ENCODE results near the gene HNF1B. TPM values are rescaled to one million over a fixed set of nuclear protein-coding genes. Genes with fewer than 3 reads are reported as not detected.

The HNF1B gene
- total and polyA plus RNA-seq, 7 experiments from 2014 or later = 1.4 TPM; not detected in 6

- Mint-ChIP-seq H3K36me3 (no peaks in the 10 kb centered on the region), H3K9me3 (no peaks in the 10 kb centered on the region), H3K4me1 (peaks cover 0 to 10% (median 0%) of the 10 kb centered on the region in 7 donors), H3K4me3 (no peak overlapping the region), H3K27ac (no peak overlapping the region), H3K27me3 (peaks cover 47 to 74% (median 55%) of the 10 kb centered on the region in 5 donors)
- no peaks in the 10 kb centered on the region for H3K36me3 ChIP-seq (ENCODE audit: control insufficient read depth in 2 of 3, insufficient read depth in 3 of 3, low read length in 3 of 3)
- H3K27ac ChIP-seq (ENCODE audit: low read depth, low read length) = no peak overlapping the region
- DNase-seq (no peak), ATAC-seq (no peak)
- no peaks in the 10 kb centered on the region for H3K4me1 ChIP-seq (ENCODE audit: control insufficient read depth in 2 of 2, insufficient read depth in 2 of 2, low read length in 2 of 2)
- intact Hi-C loops (cut with micrococcal nuclease) = no loop called here
- H3K27me3 ChIP-seq (ENCODE audit: control insufficient read depth in 2 of 2, insufficient read depth in 2 of 2, low read length in 2 of 2) = peaks cover 0 to 3% of the 10 kb centered on the region in 2 donors
- ChIA-PET CTCF (no interaction called here), POLR2A (interaction anchor here (0.6 kb wide), 1 partner anchor 96 kb away, joined by 3 read pairs; no protein-coding TSS in a partner anchor)
- H3K4me3 ChIP-seq (ENCODE audit: low read length) = no peak overlapping the region
- H3K9me3 ChIP-seq (ENCODE audit: control insufficient read depth in 2 of 3, low read length in 3 of 3) = no peaks in the 10 kb centered on the region
Observed at GRCh38 chr17:37650419-37651003, 94.3 kb downstream of the HNF1B start.

- DNase-seq = no peak
- H3K27me3 ChIP-seq (ENCODE audit: control insufficient read depth in 2 of 2, insufficient read depth in 2 of 2, low read length in 2 of 2) = peaks cover 3 to 9% of the 10 kb centered on the region in 2 donors
- no peak overlapping the region for H3K27ac ChIP-seq (ENCODE audit: low read depth, low read length)
- H3K27ac Mint-ChIP-seq = no peak overlapping the region
- no peaks in the 10 kb centered on the region for H3K9me3 ChIP-seq (ENCODE audit: control insufficient read depth in 2 of 3, low read length in 3 of 3)
- H3K4me1 Mint-ChIP-seq = peaks cover 4 to 13% (median 6%) of the 10 kb centered on the region in 7 donors
- H3K4me3 ChIP-seq (ENCODE audit: low read length) = no peak overlapping the region
- intact Hi-C loops (cut with micrococcal nuclease) = no loop called here
- H3K36me3 Mint-ChIP-seq = no peaks in the 10 kb centered on the region
- POLR2A ChIA-PET = no interaction called here
- H3K27me3 Mint-ChIP-seq = peaks cover 53 to 80% (median 68%) of the 10 kb centered on the region in 5 donors
- no peaks in the 10 kb centered on the region for H3K36me3 ChIP-seq (ENCODE audit: control insufficient read depth in 2 of 3, insufficient read depth in 3 of 3, low read length in 3 of 3)
- CTCF ChIA-PET = no interaction called here
- peaks cover 0 to 4% of the 10 kb centered on the region in 2 donors for H3K4me1 ChIP-seq (ENCODE audit: control insufficient read depth in 2 of 2, insufficient read depth in 2 of 2, low read length in 2 of 2)
- no peak overlapping the region for H3K4me3 Mint-ChIP-seq
- H3K9me3 Mint-ChIP-seq = no peaks in the 10 kb centered on the region
- no peak for ATAC-seq
Observed at GRCh38 chr17:37648555-37648954, 96.3 kb downstream of the HNF1B start.

GRCh38 chr17:37647856-37648255, 97.0 kb downstream of the HNF1B start:
- Mint-ChIP-seq H3K4me3 (no peak overlapping the region), H3K4me1 (peaks cover 5 to 16% (median 10%) of the 10 kb centered on the region in 7 donors), H3K9me3 (no peaks in the 10 kb centered on the region), H3K27me3 (peaks cover 50 to 78% (median 64%) of the 10 kb centered on the region in 5 donors), H3K36me3 (no peaks in the 10 kb centered on the region), H3K27ac (no peak overlapping the region)
- ChIA-PET CTCF (interaction anchor here (0.6 kb wide), 1 partner anchor 1838 kb away, joined by 3 read pairs; no protein-coding TSS in a partner anchor), POLR2A (no interaction called here)
- H3K4me3 ChIP-seq (ENCODE audit: low read length) = no peak overlapping the region
- DNase-seq = no peak
- no peak for ATAC-seq
- H3K27ac ChIP-seq (ENCODE audit: low read depth, low read length) = no peak overlapping the region
- peaks cover 0 to 6% of the 10 kb centered on the region in 2 donors for H3K4me1 ChIP-seq (ENCODE audit: control insufficient read depth in 2 of 2, insufficient read depth in 2 of 2, low read length in 2 of 2)
- intact Hi-C loops (cut with micrococcal nuclease) = no loop called here
- no peaks in the 10 kb centered on the region for H3K9me3 ChIP-seq (ENCODE audit: control insufficient read depth in 2 of 3, low read length in 3 of 3)
- H3K27me3 ChIP-seq (ENCODE audit: control insufficient read depth in 2 of 2, insufficient read depth in 2 of 2, low read length in 2 of 2) = peaks cover 3 to 9% of the 10 kb centered on the region in 2 donors
- peaks cover 0 to 3% (median 0%) of the 10 kb centered on the region in 3 experiments for H3K36me3 ChIP-seq (ENCODE audit: control insufficient read depth in 2 of 3, insufficient read depth in 3 of 3, low read length in 3 of 3)

DNA sequence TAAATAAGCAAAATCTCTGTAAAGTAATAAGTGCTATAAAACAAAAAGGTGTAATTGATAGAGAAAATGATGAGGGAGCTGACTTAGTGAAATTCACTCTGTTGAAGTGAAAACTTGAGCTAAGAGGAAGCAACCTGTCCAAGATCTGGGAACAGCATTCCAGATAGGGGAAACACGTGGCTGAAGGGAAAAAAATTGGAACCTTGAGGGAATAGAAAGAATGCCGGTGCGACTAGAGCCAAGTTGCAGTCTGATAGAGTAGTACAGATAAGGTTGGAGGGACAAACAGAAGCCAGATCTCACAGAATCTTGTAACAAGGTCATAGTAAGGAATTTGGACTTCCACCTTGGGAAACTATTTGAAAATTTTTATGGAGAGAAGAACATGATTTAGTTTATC, 101.0 kb downstream of the HNF1B start:
- peak overlapping the region; percentile 85 for H3K27ac ChIP-seq (ENCODE audit: low read depth, low read length)
- Mint-ChIP-seq H3K36me3 (peaks cover 6 to 14% (median 14%) of the 10 kb centered on the region in 5 donors), H3K27ac (peak overlapping the region in 7 of 9 donors; percentile 63 to 97 (median 93)), H3K27me3 (peaks cover 26 to 49% (median 37%) of the 10 kb centered on the region in 5 donors), H3K4me1 (peaks cover 24 to 54% (median 35%) of the 10 kb centered on the region in 7 donors), H3K9me3 (no peaks in the 10 kb centered on the region), H3K4me3 (peak overlapping the region; percentile 89 to 98 (median 94))
- no peaks in the 10 kb centered on the region for H3K9me3 ChIP-seq (ENCODE audit: control insufficient read depth in 2 of 3, low read length in 3 of 3)
- intact Hi-C loops (cut with micrococcal nuclease) = loop anchor here (1.0 to 5.0 kb wide), 3 partner anchors 35 to 148 kb away; partner anchors contain the start of gene SYNRG (in 2 of the 2)
- ATAC-seq = no peak
- DNase-seq = no peak
- peaks cover 0 to 11% (median 7%) of the 10 kb centered on the region in 3 experiments for H3K36me3 ChIP-seq (ENCODE audit: control insufficient read depth in 2 of 3, insufficient read depth in 3 of 3, low read length in 3 of 3)
- peaks cover 3 to 9% of the 10 kb centered on the region in 2 donors for H3K27me3 ChIP-seq (ENCODE audit: control insufficient read depth in 2 of 2, insufficient read depth in 2 of 2, low read length in 2 of 2)
- H3K4me1 ChIP-seq (ENCODE audit: control insufficient read depth in 2 of 2, insufficient read depth in 2 of 2, low read length in 2 of 2) = peaks cover 8 to 10% of the 10 kb centered on the region in 2 donors
- H3K4me3 ChIP-seq (ENCODE audit: low read length) = peak overlapping the region; percentile 89
- ChIA-PET CTCF (interaction anchor here (1.6 kb wide), 1 partner anchor 34 kb away, joined by 4 read pairs; the partner anchor contains the start of gene SYNRG), POLR2A (interaction anchor here (1.5 kb wide), 1 partner anchor 35 kb away, joined by 4 read pairs; no protein-coding TSS in a partner anchor)

DNA sequence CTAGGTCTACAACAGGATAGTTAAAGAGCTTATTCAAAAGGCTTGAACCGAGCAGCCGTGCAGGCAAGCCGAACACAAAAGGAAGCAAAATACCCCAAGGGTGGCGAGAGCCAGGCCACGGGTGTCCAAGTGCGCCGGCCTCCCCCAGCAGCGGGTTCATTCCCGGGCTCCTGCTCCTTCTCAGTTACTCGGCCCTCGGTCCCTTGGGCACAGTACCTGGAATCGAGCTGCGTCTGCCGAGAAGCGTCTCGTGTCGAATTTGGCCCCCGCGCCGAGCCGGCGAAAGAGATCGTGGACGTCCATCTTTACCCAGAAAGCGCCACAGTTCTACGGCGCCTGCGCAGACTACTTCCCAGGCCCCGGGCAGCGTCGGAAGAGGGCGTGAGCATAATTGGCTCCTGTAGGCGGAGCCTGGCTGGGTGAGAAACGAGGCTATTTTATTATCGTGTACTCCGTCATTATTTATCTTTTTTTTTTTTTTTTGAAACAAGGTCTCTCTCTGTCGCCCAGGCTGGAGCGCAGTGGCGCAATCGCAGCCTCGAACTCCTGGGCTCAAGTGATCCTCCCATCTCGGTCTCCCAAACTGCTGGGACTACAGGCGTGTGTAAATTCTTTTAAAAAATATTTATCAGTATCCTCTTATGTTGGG, 101.6 kb downstream of the HNF1B start, which contains the start of gene DDX52:
Gene DDX52 (minus strand): TSS at position 329 of the 649 bp plus-strand sequence. CDS start 26 bp downstream, at position 303.
- Mint-ChIP-seq H3K27me3 (peaks cover 20 to 43% (median 30%) of the 10 kb centered on the region in 5 donors), H3K36me3 (peaks cover 6 to 17% (median 14%) of the 10 kb centered on the region in 5 donors), H3K27ac (peak within 1 kb of the TSS; percentile 63 to 97 (median 93)), H3K4me1 (peaks cover 24 to 58% (median 39%) of the 10 kb centered on the region in 7 donors), H3K4me3 (peak within 1 kb of the TSS; percentile 89 to 98 (median 94)), H3K9me3 (no peaks in the 10 kb centered on the region)
- Histone ChIP-seq H3K4me3 (ENCODE audit: low read length) (peak within 1 kb of the TSS; percentile 89), H3K4me1 (ENCODE audit: control insufficient read depth in 2 of 2, insufficient read depth in 2 of 2, low read length in 2 of 2) (peaks cover 8 to 10% of the 10 kb centered on the region in 2 donors), H3K9me3 (ENCODE audit: control insufficient read depth in 2 of 3, low read length in 3 of 3) (no peaks in the 10 kb centered on the region), H3K27ac (ENCODE audit: low read depth, low read length) (peak within 1 kb of the TSS; percentile 85), H3K27me3 (ENCODE audit: control insufficient read depth in 2 of 2, insufficient read depth in 2 of 2, low read length in 2 of 2) (peaks cover 0 to 9% of the 10 kb centered on the region in 2 donors), H3K36me3 (ENCODE audit: control insufficient read depth in 2 of 3, insufficient read depth in 3 of 3, low read length in 3 of 3) (peaks cover 0 to 11% (median 7%) of the 10 kb centered on the region in 3 experiments)
- POLR2A ChIA-PET = interaction anchor here (1.1 kb wide), 1 partner anchor 34 kb away, joined by 6 read pairs; the partner anchor contains the start of gene SYNRG
- CTCF ChIA-PET = interaction anchor here (1.6 kb wide), 1 partner anchor 34 kb away, joined by 4 read pairs; the partner anchor contains the start of gene SYNRG
- ATAC-seq (peak; percentile 99), DNase-seq (peak; percentile 75 to 88 (median 84))
- intact Hi-C loops (cut with micrococcal nuclease) = loop anchor here (1.0 to 5.0 kb wide), 3 partner anchors 34 to 149 kb away; partner anchors contain the start of gene SYNRG (in 2 of the 2)

DNA sequence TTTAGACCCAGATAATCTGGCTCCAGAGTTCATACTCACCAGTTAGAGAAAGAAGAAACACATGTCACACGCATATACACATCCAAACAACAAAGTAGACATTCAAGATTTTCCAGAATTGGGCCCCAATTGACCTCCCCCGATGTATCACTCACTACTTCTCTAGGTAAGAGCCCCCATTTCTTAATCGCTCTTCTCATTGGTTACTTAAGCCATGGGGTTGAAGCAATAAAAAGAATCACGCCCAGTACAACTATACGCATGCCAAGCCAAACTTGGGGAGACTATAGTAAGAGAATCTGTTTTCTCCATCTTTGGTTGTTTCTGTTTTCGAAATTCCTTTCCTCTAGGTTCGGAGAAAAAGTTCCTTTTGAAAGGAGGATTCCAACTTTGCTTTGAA, 102.2 kb downstream of the HNF1B start:
- peak overlapping the region; percentile 85 for H3K27ac ChIP-seq (ENCODE audit: low read depth, low read length)
- H3K27me3 ChIP-seq (ENCODE audit: control insufficient read depth in 2 of 2, insufficient read depth in 2 of 2, low read length in 2 of 2) = peaks cover 0 to 9% of the 10 kb centered on the region in 2 donors
- H3K4me3 ChIP-seq (ENCODE audit: low read length) = peak overlapping the region; percentile 89
- H3K4me1 ChIP-seq (ENCODE audit: control insufficient read depth in 2 of 2, insufficient read depth in 2 of 2, low read length in 2 of 2) = peaks cover 8 to 10% of the 10 kb centered on the region in 2 donors
- intact Hi-C loops (cut with micrococcal nuclease) = loop anchor here (1.0 to 5.0 kb wide), 3 partner anchors 33 to 150 kb away; partner anchors contain the start of gene SYNRG (in 2 of the 2)
- H3K36me3 ChIP-seq (ENCODE audit: control insufficient read depth in 2 of 3, insufficient read depth in 3 of 3, low read length in 3 of 3) = peaks cover 0 to 13% (median 7%) of the 10 kb centered on the region in 3 experiments
- ChIA-PET POLR2A (interaction anchor here (1.1 kb wide), 1 partner anchor 33 kb away, joined by 6 read pairs; the partner anchor contains the start of gene SYNRG), CTCF (interaction anchor here (1.6 kb wide), 1 partner anchor 33 kb away, joined by 4 read pairs; the partner anchor contains the start of gene SYNRG)
- no peaks in the 10 kb centered on the region for H3K9me3 ChIP-seq (ENCODE audit: control insufficient read depth in 2 of 3, low read length in 3 of 3)
- Mint-ChIP-seq H3K27ac (peak overlapping the region; percentile 63 to 97 (median 93)), H3K27me3 (peaks cover 16 to 38% (median 25%) of the 10 kb centered on the region in 5 donors), H3K4me3 (peak overlapping the region; percentile 89 to 98 (median 94)), H3K9me3 (no peaks in the 10 kb centered on the region), H3K4me1 (peaks cover 24 to 63% (median 43%) of the 10 kb centered on the region in 7 donors), H3K36me3 (peaks cover 6 to 23% (median 15%) of the 10 kb centered on the region in 5 donors)
- DNase-seq = peak in 4 of 9 donors; percentile 0 to 14 (median 5)
- ATAC-seq = no peak

All from naive thymus-derived CD4-positive, alpha-beta T cell (primary cell).